Psoas muscle (tissue), 8 donors: ENCODE data around the gene LIMK2. TPM values are rescaled to one million over a fixed set of nuclear protein-coding genes. Genes with fewer than 3 reads are reported as not detected.

Experiments used
- ATAC-seq, 4 donors: fragments of 200-7000 bp; cut with Tn5 transposase; one replicate each; pipeline ENCODE4 v1.9.1; 2020; ENCODE audit warnings: moderate library complexity in 3 of 4, mild to moderate bottlenecking in 2 of 4
- DNase-seq, 2 donors: peaks; one replicate each; pipeline ENCODE4 v3.0.0-alpha.2; 2020
- H3K27ac ChIP-seq: fragments of 200-600 bp; one replicate; pipeline ENCODE4 v1.8.0; 2022
- H3K27me3 ChIP-seq, 3 donors: fragments of 200-600 bp in 1 of 3; one replicate each; pipeline versions ENCODE4 v1.6.1 to v1.8.0; 2013 to 2022; ENCODE audit warnings: low read length in 2 of 3, mild to moderate bottlenecking in 2 of 3, moderate library complexity in 1 of 3; ENCODE audit not compliant: insufficient read depth in 3 of 3
- H3K36me3 ChIP-seq, 2 donors: fragments of 200-600 bp in 1 of 2; one replicate each; pipeline versions ENCODE4 v1.6.1 to v1.8.0; 2013 to 2022; ENCODE audit warnings: low read depth in 1 of 2, mild to moderate bottlenecking in 1 of 2, moderate library complexity in 1 of 2; ENCODE audit not compliant: insufficient read depth in 1 of 2
- H3K4me1 ChIP-seq: fragments of 200-600 bp; one replicate; pipeline ENCODE4 v1.8.0; 2022
- H3K4me3 ChIP-seq: fragments of 200-600 bp; one replicate; pipeline ENCODE4 v1.8.0; 2022; ENCODE audit warnings: mild to moderate bottlenecking
- H3K9me3 ChIP-seq: fragments of 200-600 bp; one replicate; pipeline ENCODE4 v1.8.0; 2022
- WGBS, 3 donors: extraction: QIAGEN DNeasy Blood & Tissue Kit; methylation state at CpG; one replicate each; pipeline versions ENCODE4 v1.1.6 to v1.1.7; 2013; 5-methylcytosine and 5-hydroxymethylcytosine counted together
- intact Hi-C, 2 donors: fragments of 100-400 bp; cut with DNase I; formaldehyde crosslinking; loops; one replicate each; pipeline versions ENCODE4 v1.11.0 to v1.14.2; 2022
- polyA plus RNA-seq, 3 donors: library from polyadenylated mRNA; stranded (reverse); fragments of 200-250 nt; gene quantifications; one replicate each; pipeline ENCODE4 v1.2.3, GENCODE V29; 2013
- total RNA-seq, 4 donors: library from RNA; stranded (reverse); fragmentation: NEBNext Ultra II Directional in 2 of 4; extraction: Animal tissue kit (Norgen Biotek cat#: 25700) in 2 of 4; gene quantifications; one replicate each; pipeline versions ENCODE4 v1.2.1 to v1.2.4, GENCODE V29; 2021 to 2023
- TF ChIP-seq, protein P1 (sequence below): fragments of 200-600 bp; IDR thresholded peaks from one replicate; pipeline ENCODE4 v1.8.0; 2022; ENCODE audit warnings: antibody characterized with exemption
- donor health status: healthy with polysubstance abuse.
- donor health status: DM: no; HTN: no; CAD: no; lungs with moderate emphysema.
- donor health status: Bipolar disorder and iron deficiency.
- donor health status: healthy.
- donor health status: DM: yes; HTN: yes; CAD: no.
- donor health status: DM: no; HTN: no; CAD: no.
- donor health status: DM: no; HTN: no; CAD: no.
- donor health status: DM: yes; HTN: yes; CAD: no.

The LIMK2 gene
- total and polyA plus RNA-seq, 7 donors: 4.0 to 73.5 (median 12.5) TPM

DNA sequence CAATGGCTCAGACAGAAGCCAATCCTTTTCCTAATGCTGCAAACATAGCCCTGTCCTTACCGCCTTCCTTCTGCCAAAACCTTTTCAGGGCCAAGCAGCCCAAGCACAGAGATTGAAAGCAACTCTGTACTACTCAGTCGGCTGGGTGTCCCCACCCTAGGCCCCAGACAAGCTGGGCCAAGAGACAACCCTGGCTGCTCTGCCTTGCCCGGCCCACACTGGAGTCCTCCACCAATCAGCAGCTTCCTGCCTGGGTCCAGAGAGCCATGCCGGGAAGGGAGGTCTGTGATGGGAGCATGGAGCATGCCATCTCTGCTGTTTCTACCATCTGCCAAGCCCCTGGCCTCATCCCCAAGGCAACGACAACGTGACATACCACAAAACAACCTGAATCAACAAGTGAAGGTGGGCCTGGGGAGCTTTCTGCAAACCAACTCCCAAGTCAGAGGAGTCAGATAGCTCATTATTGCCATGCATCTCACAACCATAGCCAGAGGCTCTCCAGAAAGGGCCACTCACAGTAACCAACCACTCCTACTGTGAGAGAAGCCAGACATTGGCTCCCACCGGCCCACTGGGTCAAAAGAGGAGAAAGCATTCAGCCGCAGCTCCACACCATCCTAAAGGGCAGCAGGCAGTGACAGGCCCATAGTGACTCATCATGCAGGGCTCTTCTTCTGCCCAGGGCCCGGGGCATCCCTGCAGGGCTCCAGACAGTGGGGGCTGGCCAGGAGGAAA is 115.9 kb downstream of the LIMK2 start:
- no peaks in the 10 kb centered on the region for H3K27me3 ChIP-seq
- intact Hi-C loops: no loop called here
- H3K36me3 ChIP-seq: peaks cover 0 to 84% of the 10 kb centered on the region in 2 donors
- H3K9me3 ChIP-seq: no peaks in the 10 kb centered on the region
- H3K4me1 ChIP-seq: peaks cover 25% of the 10 kb centered on the region
- TF ChIP-seq, protein P1, sequence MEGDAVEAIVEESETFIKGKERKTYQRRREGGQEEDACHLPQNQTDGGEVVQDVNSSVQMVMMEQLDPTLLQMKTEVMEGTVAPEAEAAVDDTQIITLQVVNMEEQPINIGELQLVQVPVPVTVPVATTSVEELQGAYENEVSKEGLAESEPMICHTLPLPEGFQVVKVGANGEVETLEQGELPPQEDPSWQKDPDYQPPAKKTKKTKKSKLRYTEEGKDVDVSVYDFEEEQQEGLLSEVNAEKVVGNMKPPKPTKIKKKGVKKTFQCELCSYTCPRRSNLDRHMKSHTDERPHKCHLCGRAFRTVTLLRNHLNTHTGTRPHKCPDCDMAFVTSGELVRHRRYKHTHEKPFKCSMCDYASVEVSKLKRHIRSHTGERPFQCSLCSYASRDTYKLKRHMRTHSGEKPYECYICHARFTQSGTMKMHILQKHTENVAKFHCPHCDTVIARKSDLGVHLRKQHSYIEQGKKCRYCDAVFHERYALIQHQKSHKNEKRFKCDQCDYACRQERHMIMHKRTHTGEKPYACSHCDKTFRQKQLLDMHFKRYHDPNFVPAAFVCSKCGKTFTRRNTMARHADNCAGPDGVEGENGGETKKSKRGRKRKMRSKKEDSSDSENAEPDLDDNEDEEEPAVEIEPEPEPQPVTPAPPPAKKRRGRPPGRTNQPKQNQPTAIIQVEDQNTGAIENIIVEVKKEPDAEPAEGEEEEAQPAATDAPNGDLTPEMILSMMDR: no peak
- peak overlapping the region; percentile 70 for H3K27ac ChIP-seq
- DNase-seq: no peak
- WGBS, 3 donors: 81 to 89% (median 83%) methylated on average over 8 to 9 of the region's 9 CpGs
- no peak overlapping the region for H3K4me3 ChIP-seq
- ATAC-seq: peak in 2 of 4 donors; percentile 30 to 34

DNA sequence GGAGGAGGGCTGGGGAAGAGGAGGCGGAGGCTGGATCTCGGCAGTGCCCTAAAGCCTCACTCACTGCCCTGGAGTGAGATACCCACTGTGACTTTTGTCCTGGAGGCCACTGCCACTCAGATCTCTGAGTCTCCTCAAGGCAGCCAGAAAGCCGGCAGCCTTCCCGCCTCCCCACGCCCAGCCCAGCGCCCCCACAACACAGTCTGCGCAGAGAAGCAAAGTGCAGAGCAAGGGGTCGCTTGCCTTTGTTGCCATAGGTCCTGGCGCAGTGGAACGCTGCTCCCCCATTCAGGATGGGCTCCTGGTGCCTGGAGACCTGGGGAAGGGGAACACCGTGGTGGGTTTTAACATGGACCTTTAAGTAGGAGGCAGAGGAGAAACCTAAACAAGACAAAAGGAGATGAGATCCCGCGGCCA is 116.5 kb downstream of the LIMK2 start:
- DNase-seq: no peak
- peaks cover 0 to 88% of the 10 kb centered on the region in 2 donors for H3K36me3 ChIP-seq
- H3K27ac ChIP-seq: peak overlapping the region; percentile 70
- TF ChIP-seq, protein P1: no peak
- intact Hi-C loops: no loop called here
- H3K4me1 ChIP-seq: peaks cover 25% of the 10 kb centered on the region
- H3K27me3 ChIP-seq: no peaks in the 10 kb centered on the region
- WGBS, 3 donors: 91 to 95% (median 94%) methylated on average over 13 of the region's 13 CpGs
- no peak for ATAC-seq
- no peak overlapping the region for H3K4me3 ChIP-seq
- no peaks in the 10 kb centered on the region for H3K9me3 ChIP-seq

DNA sequence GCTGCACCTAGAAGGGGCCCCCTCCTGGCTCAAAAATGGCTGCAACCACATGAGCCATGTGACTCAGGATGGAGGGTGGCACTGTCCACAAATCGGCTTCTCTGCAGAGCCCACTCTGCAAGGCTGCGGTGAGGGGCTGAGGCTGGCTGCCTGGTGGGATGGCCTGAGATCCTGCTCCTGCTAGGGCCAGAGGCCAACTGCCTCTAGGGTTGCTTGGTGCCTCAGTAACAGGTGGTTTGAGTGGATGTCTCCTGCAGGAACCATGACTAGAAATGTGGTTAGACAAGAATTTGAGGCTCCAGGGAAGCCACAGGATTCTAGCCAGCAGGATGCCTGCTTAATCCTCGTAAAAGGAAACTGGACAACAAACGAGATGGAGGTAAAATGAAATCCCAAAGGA is 116.9 kb downstream of the LIMK2 start:
- peaks cover 0 to 93% of the 10 kb centered on the region in 2 donors for H3K36me3 ChIP-seq

More for the DNA sequence above, 116.9 kb downstream of the LIMK2 start:
- intact Hi-C loops: no loop called here
- WGBS, 3 donors: 74 to 78% (median 74%) methylated on average over 4 of the region's 4 CpGs
- Histone ChIP-seq H3K27ac (peak overlapping the region; percentile 70), H3K4me1 (peaks cover 25% of the 10 kb centered on the region), H3K27me3 (no peaks in the 10 kb centered on the region), H3K4me3 (no peak overlapping the region), H3K9me3 (no peaks in the 10 kb centered on the region)
- DNase-seq: no peak
- peak in 3 of 4 donors; percentile 30 to 81 (median 58) for ATAC-seq
- TF ChIP-seq, protein P1: no peak

Other genes with a start within 250 kb of the LIMK2 start
- gene MORC2, start 243.5 kb upstream of the LIMK2 start, total RNA-seq: 10 to 100 TPM; 21.5 to 35.9 (median 31.2) TPM
- gene MORC2, start 243.5 kb upstream of the LIMK2 start, polyA plus RNA-seq: 10 to 100 TPM; 15.6 to 34.7 (median 20.8) TPM
- 10 to 100 TPM; 22.2 to 30.7 (median 28.5) TPM for gene TUG1, start 243.0 kb upstream of the LIMK2 start, total RNA-seq
- gene TUG1, start 243.0 kb upstream of the LIMK2 start, polyA plus RNA-seq: 10 to 100 TPM; 10.9 to 38.5 (median 21.4) TPM
- 10 to 100 TPM; 33.6 to 79.3 (median 66.5) TPM for gene SMTN, start 131.0 kb upstream of the LIMK2 start, total RNA-seq
- gene SMTN, start 131.0 kb upstream of the LIMK2 start, polyA plus RNA-seq: 10 to 100 TPM; 23.0 to 43.4 (median 36.5) TPM
- gene SELENOM, start 104.7 kb upstream of the LIMK2 start, total RNA-seq: 10 to 100 TPM; 45.4 to 68.2 (median 52.3) TPM
- 10 to 100 TPM; 23.6 to 64.3 (median 44.0) TPM for gene SELENOM, start 104.7 kb upstream of the LIMK2 start, polyA plus RNA-seq
- 1 to 10 TPM; 1.3 to 4.4 (median 2.5) TPM for gene INPP5J, start 89.3 kb upstream of the LIMK2 start, total RNA-seq
- under 1 TPM; 0.14 to 0.65 (median 0.36) TPM for gene INPP5J, start 89.3 kb upstream of the LIMK2 start, polyA plus RNA-seq
- gene PLA2G3, start 71.8 kb upstream of the LIMK2 start, total RNA-seq: not detected
- gene PLA2G3, start 71.8 kb upstream of the LIMK2 start, polyA plus RNA-seq: not detected
- 10 to 100 TPM; 18.7 to 38.7 (median 25.8) TPM for gene RNF185, start 52.1 kb upstream of the LIMK2 start, total RNA-seq
- 10 to 100 TPM; 16.9 to 26.7 (median 19.4) TPM for gene RNF185, start 52.1 kb upstream of the LIMK2 start, polyA plus RNA-seq
- gene PIK3IP1, start 80.2 kb downstream of the LIMK2 start, total RNA-seq: 10 to 100 TPM in 1 of 4 donors, 1 to 10 TPM in 3; 3.4 to 11.6 (median 6.3) TPM
- 10 to 100 TPM in 1 of 3 donors, 1 to 10 TPM in 2; 2.0 to 10.8 (median 8.4) TPM for gene PIK3IP1, start 80.2 kb downstream of the LIMK2 start, polyA plus RNA-seq
- 10 to 100 TPM in 3 of 4 donors, 1 to 10 TPM in 1; 7.4 to 14.2 (median 11.3) TPM for gene PATZ1, start 134.0 kb downstream of the LIMK2 start, total RNA-seq
- gene PATZ1, start 134.0 kb downstream of the LIMK2 start, polyA plus RNA-seq: 1 to 10 TPM; 5.2 to 9.2 (median 7.3) TPM
- gene DRG1, start 187.3 kb downstream of the LIMK2 start, total RNA-seq: 10 to 100 TPM; 75.2 to 91.8 (median 85.6) TPM
- 100 to 1,000 TPM in 1 of 3 donors, 10 to 100 TPM in 2; 89.9 to 101 (median 98.2) TPM for gene DRG1, start 187.3 kb downstream of the LIMK2 start, polyA plus RNA-seq